MM.1S (cell line): ENCODE results near the gene DPH2.

Experiments used
- EZH2 ChIP-seq: fragments of 300-600 bp; sonication (generic); optimal IDR thresholded peaks from 2 replicates; pipeline ENCODE3; 2017; ENCODE audit warnings: low read depth, mild to moderate bottlenecking, antibody characterized with exemption, low read length, mixed read lengths
- EZH2phosphoT487 ChIP-seq: fragments of 300-600 bp; sonication (generic); IDR thresholded peaks from 2 replicates; pipeline ENCODE4 v1.6.1; 2018; ENCODE audit warnings: antibody characterized with exemption, low read length
- TF ChIP-seq, protein P1 (sequence below): fragments of 300-600 bp; sonication (generic); IDR thresholded peaks from 2 replicates; pipeline ENCODE4 v1.5.1; 2016; ENCODE audit warnings: antibody characterized with exemption, low read length, mixed read lengths

- TF ChIP-seq, protein P1, sequence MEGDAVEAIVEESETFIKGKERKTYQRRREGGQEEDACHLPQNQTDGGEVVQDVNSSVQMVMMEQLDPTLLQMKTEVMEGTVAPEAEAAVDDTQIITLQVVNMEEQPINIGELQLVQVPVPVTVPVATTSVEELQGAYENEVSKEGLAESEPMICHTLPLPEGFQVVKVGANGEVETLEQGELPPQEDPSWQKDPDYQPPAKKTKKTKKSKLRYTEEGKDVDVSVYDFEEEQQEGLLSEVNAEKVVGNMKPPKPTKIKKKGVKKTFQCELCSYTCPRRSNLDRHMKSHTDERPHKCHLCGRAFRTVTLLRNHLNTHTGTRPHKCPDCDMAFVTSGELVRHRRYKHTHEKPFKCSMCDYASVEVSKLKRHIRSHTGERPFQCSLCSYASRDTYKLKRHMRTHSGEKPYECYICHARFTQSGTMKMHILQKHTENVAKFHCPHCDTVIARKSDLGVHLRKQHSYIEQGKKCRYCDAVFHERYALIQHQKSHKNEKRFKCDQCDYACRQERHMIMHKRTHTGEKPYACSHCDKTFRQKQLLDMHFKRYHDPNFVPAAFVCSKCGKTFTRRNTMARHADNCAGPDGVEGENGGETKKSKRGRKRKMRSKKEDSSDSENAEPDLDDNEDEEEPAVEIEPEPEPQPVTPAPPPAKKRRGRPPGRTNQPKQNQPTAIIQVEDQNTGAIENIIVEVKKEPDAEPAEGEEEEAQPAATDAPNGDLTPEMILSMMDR = no peak
- TF ChIP-seq EZH2 (no peak), EZH2phosphoT487 (no peak)
Observed at GRCh38 chr1:43999455-43999854, 29.6 kb downstream of the DPH2 start.
